GM21619 (cell line): ENCODE data around the gene CLTC.

Experiments used
- ATAC-seq: cut with Tn5 transposase; IDR thresholded peaks from one replicate; pipeline ENCODE4 v1.9.1; 2021; ENCODE audit not compliant: unreplicated experiment

Gene CLTC

GRCh38 chr17:59723041-59723440, 103.3 kb downstream of the CLTC start:
- no peak for ATAC-seq

GRCh38 chr17:59723607-59724006, 103.9 kb downstream of the CLTC start:
- ATAC-seq, result no peak

GRCh38 chr17:59725691-59726090, 106.0 kb downstream of the CLTC start:
- ATAC-seq, result no peak

GRCh38 chr17:59727817-59728533, 108.3 kb downstream of the CLTC start:
- no peak for ATAC-seq

- ATAC-seq, result no peak
These were observed 110.7 kb downstream of the CLTC start for GRCh38 chr17:59730268-59730834.

- ATAC-seq, result no peak
These were observed 114.0 kb downstream of the CLTC start for GRCh38 chr17:59733697-59734096.

- ATAC-seq, result no peak
These were observed 114.5 kb downstream of the CLTC start for GRCh38 chr17:59734226-59734625.

- ATAC-seq, result no peak
These were observed 117.6 kb downstream of the CLTC start for GRCh38 chr17:59737324-59737723.

- ATAC-seq, result no peak
These were observed 124.1 kb downstream of the CLTC start for GRCh38 chr17:59743842-59744241.

GRCh38 chr17:59745040-59745439, 125.3 kb downstream of the CLTC start:
- ATAC-seq, result no peak
